EL (cell line): ENCODE data around the gene PCDHGA6.
A peak's percentile ranks its signal among the peaks of the same experiment; 100 is the strongest.
"Not testable (repeated sequence)": the region's sequence is repeated elsewhere in the genome, so short reads cannot be mapped to it uniquely, and the experiment has no call there.

ENCODE experiments used
- DNase-seq: peaks from one replicate; pipeline ENCODE4 v3.0.0-alpha.2; 2016

PCDHGA6 gene

DNA sequence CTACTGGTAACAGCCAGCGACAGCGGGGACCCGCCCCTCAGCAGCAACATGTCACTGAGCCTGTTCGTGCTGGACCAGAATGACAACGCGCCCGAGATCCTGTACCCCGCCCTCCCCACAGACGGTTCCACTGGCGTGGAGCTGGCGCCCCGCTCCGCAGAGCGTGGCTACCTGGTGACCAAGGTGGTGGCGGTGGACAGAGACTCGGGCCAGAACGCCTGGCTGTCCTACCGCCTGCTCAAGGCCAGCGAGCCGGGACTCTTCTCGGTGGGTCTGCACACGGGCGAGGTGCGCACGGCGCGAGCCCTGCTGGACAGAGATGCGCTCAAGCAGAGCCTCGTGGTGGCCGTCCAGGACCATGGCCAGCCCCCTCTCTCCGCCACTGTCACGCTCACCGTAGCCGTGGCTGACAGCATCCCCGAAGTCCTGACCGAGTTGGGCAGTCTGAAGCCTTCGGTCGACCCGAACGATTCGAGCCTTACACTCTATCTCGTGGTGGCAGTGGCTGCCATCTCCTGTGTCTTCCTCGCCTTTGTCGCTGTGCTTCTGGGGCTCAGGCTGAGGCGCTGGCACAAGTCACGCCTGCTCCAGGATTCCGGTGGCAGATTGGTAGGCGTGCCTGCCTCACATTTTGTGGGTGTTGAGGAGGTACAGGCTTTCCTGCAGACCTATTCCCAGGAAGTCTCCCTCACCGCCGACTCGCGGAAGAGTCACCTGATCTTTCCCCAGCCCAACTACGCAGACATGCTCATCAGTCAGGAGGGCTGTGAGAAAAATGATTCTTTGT lies 20.9 kb downstream of the PCDHGA6 start:
- not testable (repeated sequence) for DNase-seq

DNA sequence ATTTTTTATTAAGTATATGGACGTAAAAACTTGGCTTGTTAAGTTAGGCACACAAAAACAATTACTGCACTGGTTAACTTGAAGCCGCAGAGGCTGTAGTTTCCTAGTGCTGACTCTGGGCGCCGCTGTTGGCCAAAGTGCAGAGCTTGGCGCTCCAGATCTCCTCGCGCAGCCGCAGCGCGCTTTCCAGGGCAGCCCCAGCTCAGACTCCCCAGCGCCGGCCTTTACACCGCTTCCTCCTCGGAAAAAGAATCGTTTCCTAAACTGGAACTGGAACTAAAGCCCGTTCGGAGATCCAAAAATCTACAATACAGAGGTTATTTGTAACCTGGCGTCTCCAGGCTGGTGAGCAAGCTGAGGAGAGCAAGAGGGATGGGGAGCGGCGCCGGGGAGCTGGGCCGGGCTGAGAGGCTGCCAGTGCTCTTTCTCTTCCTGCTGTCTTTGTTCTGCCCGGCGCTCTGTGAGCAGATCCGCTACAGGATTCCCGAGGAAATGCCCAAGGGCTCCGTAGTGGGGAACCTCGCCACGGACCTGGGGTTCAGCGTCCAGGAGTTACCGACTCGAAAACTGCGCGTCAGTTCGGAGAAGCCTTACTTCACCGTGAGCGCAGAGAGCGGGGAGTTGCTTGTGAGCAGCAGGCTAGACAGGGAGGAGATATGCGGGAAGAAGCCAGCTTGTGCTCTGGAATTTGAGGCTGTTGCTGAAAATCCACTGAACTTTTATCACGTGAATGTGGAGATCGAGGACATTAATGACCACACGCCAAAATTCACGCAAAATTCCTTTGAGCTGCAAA lies 24.3 kb downstream of the PCDHGA6 start, which contains the start of gene PCDHGB5:
TSS of gene PCDHGB5 (plus strand) at position 192 of the 796 bp plus-strand sequence. CDS start at position 373, 181 bp downstream.
- DNase-seq: peak; percentile 74

DNA sequence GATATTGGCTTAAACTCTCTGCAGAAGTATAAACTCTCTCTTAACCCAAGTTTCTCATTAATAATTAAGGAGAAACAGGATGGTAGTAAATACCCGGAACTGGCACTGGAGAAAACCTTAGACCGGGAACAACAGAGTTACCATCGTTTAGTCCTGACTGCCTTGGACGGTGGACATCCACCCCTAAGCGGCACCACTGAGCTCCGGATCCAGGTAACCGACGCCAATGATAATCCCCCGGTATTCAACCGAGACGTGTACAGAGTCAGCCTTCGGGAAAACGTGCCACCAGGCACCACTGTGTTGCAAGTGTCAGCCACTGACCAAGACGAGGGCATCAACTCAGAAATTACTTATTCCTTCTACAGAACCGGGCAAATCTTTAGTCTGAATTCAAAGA lies 24.9 kb downstream of the PCDHGA6 start:
- no peak for DNase-seq

DNA sequence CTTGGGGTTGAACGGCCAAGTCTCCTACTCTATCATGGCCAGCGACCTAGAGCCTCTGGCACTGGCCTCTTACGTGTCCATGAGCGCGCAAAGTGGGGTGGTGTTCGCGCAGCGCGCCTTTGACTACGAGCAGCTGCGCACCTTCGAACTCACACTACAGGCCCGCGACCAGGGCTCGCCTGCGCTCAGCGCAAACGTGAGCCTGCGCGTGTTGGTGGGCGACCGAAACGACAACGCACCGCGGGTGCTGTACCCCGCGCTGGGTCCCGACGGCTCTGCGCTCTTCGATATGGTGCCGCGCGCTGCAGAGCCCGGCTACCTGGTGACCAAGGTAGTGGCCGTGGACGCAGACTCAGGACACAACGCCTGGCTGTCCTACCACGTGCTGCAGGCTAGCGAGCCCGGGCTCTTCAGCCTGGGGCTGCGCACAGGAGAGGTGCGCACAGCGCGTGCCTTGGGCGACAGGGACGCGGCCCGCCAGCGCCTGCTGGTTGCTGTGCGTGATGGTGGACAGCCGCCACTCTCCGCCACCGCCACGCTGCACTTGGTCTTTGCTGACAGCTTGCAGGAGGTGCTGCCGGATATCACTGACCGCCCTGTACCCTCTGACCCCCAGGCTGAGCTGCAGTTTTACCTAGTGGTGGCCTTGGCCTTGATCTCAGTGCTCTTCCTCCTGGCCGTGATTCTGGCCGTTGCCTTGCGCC lies 26.0 kb downstream of the PCDHGA6 start:
- no peak for DNase-seq

DNA sequence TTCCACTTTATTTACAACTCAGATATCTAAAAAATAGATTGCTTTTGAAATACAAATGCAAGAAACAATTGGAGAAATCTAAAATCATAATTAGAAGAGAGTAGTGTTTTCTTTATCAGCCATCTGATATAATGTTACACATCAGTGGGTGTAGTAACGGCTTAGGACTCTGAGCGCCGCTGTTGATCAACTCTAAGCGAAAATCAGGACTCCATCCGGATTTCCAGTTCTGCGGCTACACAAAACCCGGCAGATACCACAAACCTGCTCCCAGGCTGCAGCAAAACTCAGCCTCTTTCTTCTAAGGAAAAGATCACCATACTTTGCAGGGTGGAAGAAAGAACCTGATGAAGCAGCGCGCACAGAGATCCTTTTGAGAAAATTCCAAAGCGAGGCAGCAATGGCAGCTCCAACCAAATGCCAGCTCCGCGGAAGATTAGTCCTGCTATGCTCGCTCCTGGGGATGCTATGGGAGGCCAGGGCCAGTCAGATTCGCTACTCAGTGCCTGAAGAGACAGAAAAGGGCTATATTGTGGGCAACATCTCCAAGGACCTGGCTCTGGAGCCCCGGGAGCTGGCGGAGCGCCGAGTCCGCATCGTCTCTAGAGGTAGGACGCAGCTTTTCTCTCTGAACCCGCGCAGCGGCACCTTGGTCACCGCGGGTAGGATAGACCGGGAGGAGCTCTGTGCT lies 29.0 kb downstream of the PCDHGA6 start, which contains the start of gene PCDHGA9:
TSS of gene PCDHGA9 (plus strand) at position 226 of the 691 bp plus-strand sequence. CDS start at position 401, 175 bp downstream.
- DNase-seq: peak; percentile 32

DNA sequence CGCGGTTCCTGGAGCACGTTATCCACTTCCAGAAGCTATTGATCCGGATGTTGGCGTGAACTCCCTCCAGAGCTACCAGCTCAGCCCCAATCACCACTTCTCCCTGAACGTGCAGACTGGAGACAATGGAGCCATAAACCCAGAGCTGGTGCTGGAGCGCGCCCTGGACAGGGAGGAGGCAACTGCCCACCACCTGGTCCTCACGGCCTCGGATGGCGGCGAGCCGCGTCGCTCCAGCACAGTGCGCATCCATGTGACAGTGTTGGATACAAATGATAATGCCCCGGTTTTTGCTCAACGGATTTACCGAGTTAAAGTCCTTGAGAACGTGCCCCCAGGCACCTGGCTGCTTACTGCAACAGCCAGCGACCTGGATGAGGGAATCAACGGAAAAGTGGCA lies 29.7 kb downstream of the PCDHGA6 start:
- DNase-seq: no peak

DNA sequence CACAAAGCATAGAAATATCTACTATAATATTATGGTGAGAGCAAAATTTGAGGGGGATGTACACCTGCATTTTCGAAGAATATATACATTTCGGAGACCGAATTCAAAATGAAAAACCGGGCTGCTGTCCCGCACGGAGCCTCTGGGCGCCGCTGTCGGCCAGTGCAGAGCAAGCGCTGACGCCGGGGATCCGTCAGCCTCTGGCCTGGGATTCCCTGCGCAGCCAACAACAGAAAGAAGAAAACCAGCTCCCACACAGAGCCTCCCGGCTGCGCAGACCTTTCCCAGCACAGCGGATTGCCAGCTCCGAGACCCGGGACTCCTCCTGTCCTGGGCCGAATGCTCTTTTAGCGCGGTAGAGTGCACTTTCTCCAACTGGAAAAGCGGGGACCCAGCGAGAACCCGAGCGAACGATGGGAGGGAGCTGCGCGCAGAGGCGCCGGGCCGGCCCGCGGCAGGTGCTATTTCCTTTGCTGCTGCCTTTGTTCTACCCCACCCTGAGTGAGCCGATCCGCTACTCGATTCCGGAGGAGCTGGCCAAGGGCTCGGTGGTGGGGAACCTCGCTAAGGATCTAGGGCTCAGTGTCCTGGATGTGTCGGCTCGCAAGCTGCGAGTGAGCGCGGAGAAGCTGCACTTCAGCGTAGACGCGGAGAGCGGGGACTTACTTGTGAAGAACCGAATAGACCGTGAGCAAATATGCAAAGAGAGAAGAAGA lies 34.3 kb downstream of the PCDHGA6 start, which contains the start of gene PCDHGB6:
TSS of gene PCDHGB6 (plus strand) at position 232 of the 716 bp plus-strand sequence. CDS start at position 414, 182 bp downstream.
- peak; percentile 57 for DNase-seq

DNA sequence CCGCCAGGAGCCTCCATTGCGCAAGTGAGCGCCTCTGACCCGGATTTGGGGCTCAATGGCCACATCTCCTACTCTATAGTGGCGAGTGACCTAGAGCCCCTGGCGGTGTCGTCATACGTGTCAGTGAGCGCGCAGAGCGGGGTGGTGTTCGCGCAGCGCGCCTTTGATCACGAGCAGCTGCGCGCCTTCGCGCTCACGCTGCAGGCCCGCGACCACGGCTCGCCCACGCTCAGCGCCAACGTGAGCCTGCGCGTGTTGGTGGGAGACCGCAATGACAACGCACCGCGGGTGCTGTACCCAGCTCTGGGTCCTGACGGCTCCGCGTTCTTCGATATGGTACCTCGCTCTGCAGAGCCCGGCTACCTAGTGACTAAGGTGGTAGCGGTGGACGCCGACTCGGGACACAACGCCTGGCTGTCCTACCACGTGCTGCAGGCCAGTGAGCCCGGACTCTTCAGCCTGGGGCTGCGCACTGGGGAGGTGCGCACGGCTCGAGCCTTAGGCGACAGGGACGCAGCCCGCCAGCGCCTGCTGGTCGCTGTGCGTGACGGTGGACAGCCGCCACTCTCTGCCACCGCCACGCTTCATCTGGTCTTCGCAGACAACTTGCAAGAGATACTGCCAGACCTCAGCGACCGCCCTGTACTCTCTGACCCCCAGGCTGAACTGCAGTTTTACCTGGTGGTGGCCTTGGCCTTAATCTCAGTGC lies 36.1 kb downstream of the PCDHGA6 start:
- DNase-seq: no peak

DNA sequence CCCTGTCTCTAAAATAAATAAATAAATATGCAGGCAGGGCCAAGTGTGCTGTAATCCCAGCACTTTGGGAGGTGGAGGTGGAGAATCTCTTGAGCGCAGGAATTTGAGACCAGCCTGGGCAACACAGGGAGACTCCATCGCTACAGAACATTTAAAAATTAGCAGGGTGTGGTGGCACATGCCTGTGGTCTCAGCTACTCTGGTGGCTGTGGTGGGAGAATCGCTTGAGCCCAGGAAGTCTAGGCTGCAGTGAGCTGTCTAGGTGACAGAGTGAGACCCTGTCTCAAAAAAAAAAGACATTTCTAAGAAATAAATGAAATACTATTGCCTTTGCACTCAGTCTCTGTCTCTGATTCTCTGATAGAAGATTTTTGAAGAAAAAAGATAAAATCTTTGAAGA lies 37.9 kb downstream of the PCDHGA6 start:
- DNase-seq: no peak

DNA sequence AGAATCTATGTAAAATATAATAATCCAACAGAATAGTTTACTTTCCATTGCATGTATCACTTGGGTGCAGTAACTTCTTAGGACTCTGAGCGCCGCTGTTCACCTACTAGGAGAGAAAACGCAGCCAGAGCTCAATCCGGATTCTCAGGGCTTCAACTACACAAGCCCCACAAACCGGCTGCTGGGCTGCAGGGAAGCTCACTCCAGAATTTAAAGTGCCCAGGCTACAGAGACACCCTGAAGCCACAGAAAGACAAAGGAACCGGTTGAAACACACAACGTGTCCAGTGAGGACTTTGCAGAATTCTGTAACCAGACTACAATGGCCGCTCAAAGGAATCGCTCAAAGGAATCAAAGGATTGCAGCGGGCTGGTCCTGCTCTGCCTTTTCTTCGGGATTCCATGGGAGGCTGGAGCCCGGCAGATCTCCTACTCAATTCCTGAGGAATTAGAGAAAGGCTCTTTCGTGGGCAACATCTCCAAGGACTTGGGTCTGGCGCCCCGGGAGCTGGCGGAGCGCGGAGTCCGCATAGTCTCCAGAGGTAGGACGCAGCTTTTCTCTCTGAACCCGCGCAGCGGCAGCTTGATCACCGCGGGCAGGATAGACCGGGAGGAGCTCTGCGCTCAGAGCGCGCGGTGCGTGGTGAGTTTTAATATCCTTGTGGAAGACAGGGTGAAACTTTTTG lies 39.3 kb downstream of the PCDHGA6 start, which contains the start of gene PCDHGA10:
TSS of gene PCDHGA10 (plus strand) at position 134 of the 686 bp plus-strand sequence. CDS start at position 323, 189 bp downstream.
- peak; percentile 67 for DNase-seq

DNA sequence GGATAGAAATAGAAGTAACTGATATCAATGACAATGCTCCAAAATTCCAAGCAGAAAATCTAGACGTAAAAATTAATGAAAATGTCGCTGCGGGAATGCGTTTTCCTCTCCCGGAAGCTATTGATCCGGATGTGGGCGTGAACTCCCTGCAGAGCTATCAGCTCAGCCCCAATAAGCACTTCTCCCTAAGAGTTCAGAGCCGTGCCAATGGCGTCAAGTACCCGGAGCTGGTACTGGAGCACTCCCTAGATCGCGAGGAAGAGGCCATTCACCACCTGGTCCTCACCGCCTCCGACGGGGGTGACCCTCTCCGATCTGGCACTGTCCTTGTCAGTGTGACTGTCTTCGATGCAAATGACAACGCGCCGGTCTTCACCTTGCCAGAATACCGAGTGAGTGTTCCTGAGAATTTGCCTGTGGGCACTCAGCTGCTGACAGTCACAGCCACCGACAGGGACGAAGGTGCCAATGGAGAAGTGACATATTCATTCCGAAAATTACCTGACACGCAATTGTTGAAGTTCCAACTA lies 39.9 kb downstream of the PCDHGA6 start:
- peak; percentile 18 for DNase-seq

DNA sequence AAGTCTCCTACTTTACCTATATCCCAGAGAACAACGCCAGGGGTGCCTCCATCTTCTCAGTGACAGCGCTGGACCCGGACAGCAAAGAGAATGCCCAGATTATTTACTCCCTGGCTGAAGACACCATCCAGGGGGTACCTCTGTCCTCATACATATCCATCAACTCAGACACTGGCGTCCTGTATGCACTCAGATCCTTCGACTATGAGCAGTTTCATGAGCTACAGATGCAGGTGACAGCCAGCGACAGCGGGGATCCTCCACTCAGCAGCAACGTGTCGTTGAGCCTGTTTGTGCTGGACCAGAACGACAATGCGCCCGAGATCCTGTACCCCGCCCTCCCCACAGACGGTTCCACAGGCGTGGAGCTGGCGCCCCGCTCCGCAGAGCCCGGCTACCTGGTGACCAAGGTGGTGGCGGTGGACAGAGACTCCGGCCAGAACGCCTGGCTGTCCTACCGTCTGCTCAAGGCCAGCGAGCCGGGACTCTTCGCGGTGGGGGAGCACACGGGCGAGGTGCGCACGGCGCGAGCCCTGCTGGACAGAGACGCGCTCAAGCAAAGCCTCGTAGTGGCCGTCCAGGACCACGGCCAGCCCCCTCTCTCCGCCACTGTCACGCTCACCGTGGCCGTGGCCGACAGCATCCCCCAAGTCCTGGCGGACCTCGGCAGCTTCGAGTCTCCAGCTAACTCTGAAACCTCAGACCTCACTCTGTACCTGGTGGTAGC lies 41.0 kb downstream of the PCDHGA6 start:
- DNase-seq: not testable (repeated sequence)

DNA sequence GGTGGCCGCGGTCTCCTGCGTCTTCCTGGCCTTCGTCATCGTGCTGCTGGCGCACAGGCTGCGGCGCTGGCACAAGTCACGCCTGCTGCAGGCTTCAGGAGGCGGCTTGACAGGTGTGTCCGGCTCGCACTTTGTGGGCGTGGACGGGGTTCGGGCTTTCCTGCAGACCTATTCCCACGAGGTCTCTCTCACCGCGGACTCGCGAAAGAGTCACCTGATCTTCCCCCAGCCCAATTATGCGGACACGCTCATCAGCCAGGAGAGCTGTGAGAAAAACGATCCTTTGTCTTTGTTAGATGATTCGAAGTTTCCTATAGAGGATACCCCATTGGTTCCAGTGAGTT lies 41.6 kb downstream of the PCDHGA6 start:
- DNase-seq: not testable (repeated sequence)

DNA sequence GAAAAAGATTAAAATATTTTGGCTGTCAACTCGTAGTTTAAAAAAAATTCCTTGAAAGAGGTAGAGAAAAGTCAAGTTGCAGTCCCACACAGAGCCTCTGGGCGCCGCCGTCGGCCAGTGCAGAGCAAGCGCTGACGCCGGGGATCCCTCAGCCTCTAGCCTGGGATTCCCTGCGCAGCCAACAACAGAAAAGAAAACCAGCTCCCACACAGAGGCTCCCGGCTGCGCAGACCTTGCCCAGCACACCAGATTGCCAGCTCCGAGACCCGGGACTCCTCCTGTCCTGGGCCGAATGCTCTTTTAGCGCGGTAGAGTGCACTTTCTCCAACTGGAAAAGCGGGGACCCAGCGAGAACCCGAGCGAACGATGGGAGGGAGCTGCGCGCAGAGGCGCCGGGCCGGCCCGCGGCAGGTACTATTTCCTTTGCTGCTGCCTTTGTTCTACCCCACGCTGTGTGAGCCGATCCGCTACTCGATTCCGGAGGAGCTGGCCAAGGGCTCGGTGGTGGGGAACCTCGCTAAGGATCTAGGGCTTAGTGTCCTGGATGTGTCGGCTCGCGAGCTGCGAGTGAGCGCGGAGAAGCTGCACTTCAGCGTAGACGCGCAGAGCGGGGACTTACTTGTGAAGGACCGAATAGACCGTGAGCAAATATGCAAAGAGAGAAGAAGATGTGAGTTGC lies 43.9 kb downstream of the PCDHGA6 start, which contains the start of gene PCDHGB7:
TSS of gene PCDHGB7 (plus strand) at position 184 of the 679 bp plus-strand sequence. CDS start at position 367, 183 bp downstream.
- peak; percentile 79 for DNase-seq

DNA sequence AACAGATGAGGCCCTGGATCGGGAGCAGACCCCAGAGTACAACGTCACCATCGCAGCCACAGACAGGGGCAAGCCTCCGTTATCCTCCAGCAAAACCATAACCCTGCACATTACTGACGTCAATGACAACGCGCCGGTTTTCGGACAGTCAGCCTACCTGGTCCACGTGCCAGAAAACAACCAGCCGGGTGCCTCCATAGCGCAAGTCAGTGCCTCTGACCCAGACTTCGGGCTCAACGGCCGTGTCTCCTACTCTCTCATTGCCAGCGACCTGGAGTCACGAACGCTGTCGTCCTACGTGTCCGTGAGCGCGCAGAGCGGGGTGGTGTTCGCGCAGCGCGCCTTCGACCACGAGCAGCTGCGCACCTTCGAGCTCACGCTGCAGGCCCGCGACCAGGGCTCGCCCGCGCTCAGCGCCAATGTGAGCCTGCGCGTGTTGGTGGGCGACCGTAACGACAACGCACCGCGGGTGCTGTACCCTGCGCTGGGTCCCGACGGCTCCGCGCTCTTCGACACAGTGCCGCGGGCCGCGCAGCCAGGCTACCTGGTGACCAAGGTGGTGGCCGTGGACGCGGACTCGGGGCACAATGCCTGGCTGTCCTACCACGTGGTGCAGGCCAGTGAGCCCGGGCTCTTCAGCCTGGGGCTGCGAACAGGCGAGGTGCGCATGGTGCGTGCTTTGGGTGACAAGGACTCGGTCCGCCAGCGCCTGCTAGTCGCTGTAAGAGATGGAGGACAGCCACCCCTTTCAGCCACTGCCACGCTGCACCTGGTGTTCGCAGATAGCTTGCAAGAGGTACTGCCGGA lies 45.6 kb downstream of the PCDHGA6 start:
- no peak for DNase-seq

DNA sequence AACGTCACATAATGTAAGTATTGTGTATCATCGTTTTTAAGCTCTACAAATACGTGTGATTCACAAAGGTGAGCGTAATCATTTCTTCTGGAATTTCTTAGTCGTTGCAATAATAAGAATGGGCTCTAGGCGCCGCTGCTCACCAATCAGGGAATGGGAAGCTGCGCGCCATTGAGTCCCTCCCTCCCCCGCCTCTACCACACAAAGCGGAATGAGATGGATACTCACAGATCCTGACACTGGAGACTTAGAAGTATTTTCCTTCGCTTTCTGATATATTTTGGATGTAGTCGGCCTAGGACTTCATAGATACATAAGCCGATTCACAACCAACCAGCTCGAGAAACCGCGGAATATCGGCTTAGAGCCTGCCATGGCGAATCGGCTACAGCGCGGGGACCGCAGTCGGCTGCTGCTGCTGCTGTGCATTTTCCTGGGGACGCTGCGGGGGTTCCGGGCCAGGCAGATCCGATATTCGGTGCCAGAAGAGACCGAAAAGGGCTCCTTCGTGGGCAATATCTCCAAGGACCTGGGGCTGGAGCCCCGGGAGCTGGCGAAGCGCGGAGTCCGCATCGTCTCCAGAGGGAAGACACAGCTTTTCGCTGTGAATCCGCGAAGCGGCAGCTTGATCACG lies 47.3 kb downstream of the PCDHGA6 start, which contains the start of gene PCDHGA11:
TSS of gene PCDHGA11 (plus strand) at position 197 of the 634 bp plus-strand sequence. CDS start at position 374, 177 bp downstream.
- DNase-seq: peak; percentile 65

DNA sequence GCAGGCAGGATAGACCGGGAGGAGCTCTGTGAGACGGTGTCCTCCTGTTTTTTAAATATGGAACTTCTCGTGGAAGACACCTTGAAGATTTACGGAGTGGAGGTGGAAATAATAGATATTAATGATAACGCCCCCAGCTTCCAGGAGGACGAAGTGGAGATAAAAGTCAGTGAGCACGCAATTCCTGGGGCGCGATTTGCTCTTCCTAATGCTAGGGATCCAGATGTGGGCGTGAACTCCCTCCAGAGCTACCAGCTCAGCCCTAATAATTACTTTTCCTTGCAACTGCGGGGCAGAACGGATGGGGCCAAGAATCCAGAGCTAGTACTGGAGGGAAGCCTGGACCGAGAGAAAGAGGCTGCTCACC lies 47.8 kb downstream of the PCDHGA6 start:
- DNase-seq: peak; percentile 18
